ENCODE measurements around the gene ZNF470. TPM values are rescaled to one million over a fixed set of nuclear protein-coding genes. Genes with fewer than 3 reads are reported as not detected.
A peak's percentile ranks its signal among the peaks of the same experiment; 100 is the strongest.

The ZNF470 gene
- total RNA-seq, 1 donor from 2014 or later, result 2.9 TPM

GRCh38 chr19:56625708-56626107 lies 58.4 kb downstream of the ZNF470 start:
- no peak for TF ChIP-seq CTCF (IDR thresholded peaks at IDR 0.05; ENCODE audit: insufficient read depth, low read length, severe bottlenecking)
- DNase-seq (ENCODE audit: low read depth), result no peak
- no peak for FAIRE-seq
- Histone ChIP-seq H3K27me3 (ENCODE audit: control insufficient read depth, insufficient read depth, low read length) (no peaks in the 10 kb centered on the region), H3K4me3 (ENCODE audit: low read depth, low read length) (no peak overlapping the region), H3K36me3 (ENCODE audit: control insufficient read depth, insufficient read depth, low read length) (peaks cover 3% of the 10 kb centered on the region)

GRCh38 chr19:56633021-56633420 lies 65.8 kb downstream of the ZNF470 start:
- FAIRE-seq, result no peak
- no peaks in the 10 kb centered on the region for H3K36me3 ChIP-seq (ENCODE audit: control insufficient read depth, insufficient read depth, low read length)
- no peak overlapping the region for H3K4me3 ChIP-seq (ENCODE audit: low read depth, low read length)
- no peaks in the 10 kb centered on the region for H3K27me3 ChIP-seq (ENCODE audit: control insufficient read depth, insufficient read depth, low read length)
- TF ChIP-seq CTCF (IDR thresholded peaks at IDR 0.05; ENCODE audit: insufficient read depth, low read length, severe bottlenecking), result no peak
- DNase-seq (ENCODE audit: low read depth), result no peak

- H3K36me3 ChIP-seq (ENCODE audit: control insufficient read depth, insufficient read depth, low read length), result no peaks in the 10 kb centered on the region
- FAIRE-seq (no peak), DNase-seq (ENCODE audit: low read depth) (peak; percentile 49)
- H3K27me3 ChIP-seq (ENCODE audit: control insufficient read depth, insufficient read depth, low read length), result no peaks in the 10 kb centered on the region
- H3K4me3 ChIP-seq (ENCODE audit: low read depth, low read length), result no peak overlapping the region
- TF ChIP-seq CTCF (IDR thresholded peaks at IDR 0.05; ENCODE audit: insufficient read depth, low read length, severe bottlenecking), result no peak
Measured at GRCh38 chr19:56637976-56638555, 70.8 kb downstream of the ZNF470 start.

Other genes with a start within 250 kb of the ZNF470 start
- 1.1 and 2.4 TPM in 2 replicates for gene ZNF582, start 173.9 kb upstream of the ZNF470 start, total RNA-seq
- gene ZNF583, start 163.1 kb upstream of the ZNF470 start, total RNA-seq, result 2.9 and 3.4 TPM in 2 replicates
- gene ZNF667, start 90.1 kb upstream of the ZNF470 start, total RNA-seq, result 1.2 and 2.6 TPM in 2 replicates
- 1.3 and 3.1 TPM in 2 replicates for gene ZNF471, start 59.6 kb upstream of the ZNF470 start, total RNA-seq
- gene ZFP28, start 28.5 kb upstream of the ZNF470 start, total RNA-seq, result 5.3 and 7.4 TPM in 2 replicates
- gene ZNF71, start 27.8 kb downstream of the ZNF470 start, total RNA-seq, result 5.6 and 6.1 TPM in 2 replicates
- gene SMIM17, start 75.7 kb downstream of the ZNF470 start, total RNA-seq, result 0.13 TPM in 1 of 2 replicates, not detected in the other
- under 0.01 TPM in 2 replicates for gene ZNF835, start 104.3 kb downstream of the ZNF470 start, total RNA-seq

Measured in bronchial epithelial cell (primary cell).